Panc1 (cell line): Measurements from ENCODE around the gene FBXL5.

ENCODE experiments used
- POLR2AphosphoS5 ChIP-seq: IDR thresholded peaks from 2 replicates; pipeline ENCODE4 v1.6.1; 2012; ENCODE audit warnings: mild to moderate bottlenecking, low read depth, low read length, moderate library complexity
- REST ChIP-seq, 2 experiments: IDR thresholded peaks; 2 replicates each; pipeline ENCODE4 v1.6.1; 2011 to 2012; ENCODE audit warnings: low read depth in 2 of 2, control low read depth in 1 of 2, low read length in 1 of 2, mild to moderate bottlenecking in 1 of 2, moderate library complexity in 1 of 2; ENCODE audit not compliant: insufficient read depth in 1 of 2
- TF ChIP-seq, protein P1 (sequence below): fragments of 450-650 bp; IDR thresholded peaks from 2 replicates; pipeline ENCODE4 v1.5.1; 2017; ENCODE audit warnings: mild to moderate bottlenecking

- TF ChIP-seq, protein P1, sequence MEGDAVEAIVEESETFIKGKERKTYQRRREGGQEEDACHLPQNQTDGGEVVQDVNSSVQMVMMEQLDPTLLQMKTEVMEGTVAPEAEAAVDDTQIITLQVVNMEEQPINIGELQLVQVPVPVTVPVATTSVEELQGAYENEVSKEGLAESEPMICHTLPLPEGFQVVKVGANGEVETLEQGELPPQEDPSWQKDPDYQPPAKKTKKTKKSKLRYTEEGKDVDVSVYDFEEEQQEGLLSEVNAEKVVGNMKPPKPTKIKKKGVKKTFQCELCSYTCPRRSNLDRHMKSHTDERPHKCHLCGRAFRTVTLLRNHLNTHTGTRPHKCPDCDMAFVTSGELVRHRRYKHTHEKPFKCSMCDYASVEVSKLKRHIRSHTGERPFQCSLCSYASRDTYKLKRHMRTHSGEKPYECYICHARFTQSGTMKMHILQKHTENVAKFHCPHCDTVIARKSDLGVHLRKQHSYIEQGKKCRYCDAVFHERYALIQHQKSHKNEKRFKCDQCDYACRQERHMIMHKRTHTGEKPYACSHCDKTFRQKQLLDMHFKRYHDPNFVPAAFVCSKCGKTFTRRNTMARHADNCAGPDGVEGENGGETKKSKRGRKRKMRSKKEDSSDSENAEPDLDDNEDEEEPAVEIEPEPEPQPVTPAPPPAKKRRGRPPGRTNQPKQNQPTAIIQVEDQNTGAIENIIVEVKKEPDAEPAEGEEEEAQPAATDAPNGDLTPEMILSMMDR = no peak
- TF ChIP-seq REST (IDR thresholded peaks at IDR 0.05; ENCODE audit: insufficient read depth in 1 of 2, low read depth in 2 of 2, low read length in 1 of 2) (no peak), POLR2AphosphoS5 (no peak)
Observed at GRCh38 chr4:15652841-15653240, 2.3 kb downstream of the FBXL5 start.
